Measurements from ENCODE around the gene WDR72.
A peak's percentile ranks its signal among the peaks of the same experiment; 100 is the strongest.
"Not testable (repeated sequence)": the region's sequence is repeated elsewhere in the genome, so short reads cannot be mapped to it uniquely, and the experiment has no call there.

The WDR72 gene

GRCh38 chr15:53759411-53759931 lies at the start of gene WDR72:
Gene WDR72 (minus strand): TSS chr15:53759663. CDS start chr15:53733149, 26,514 bp downstream.
- DNase-seq (ENCODE audit: low spot score), result peak; percentile 3

- peak; percentile 37 for DNase-seq (ENCODE audit: low spot score)
Observed at GRCh38 chr15:53808058-53808706, 48.7 kb upstream of the WDR72 start.

- DNase-seq (ENCODE audit: low spot score), result no peak
Observed at GRCh38 chr15:53807501-53807900, 48.0 kb upstream of the WDR72 start.

- DNase-seq (ENCODE audit: low spot score), result no peak
Observed at GRCh38 chr15:53802672-53803071, 43.2 kb upstream of the WDR72 start.

GRCh38 chr15:53791581-53791980 lies 32.1 kb upstream of the WDR72 start:
- no peak for DNase-seq (ENCODE audit: low spot score)

GRCh38 chr15:53789654-53790375 lies 30.4 kb upstream of the WDR72 start:
- DNase-seq (ENCODE audit: low spot score), result no peak

GRCh38 chr15:53786401-53786800 lies 26.9 kb upstream of the WDR72 start:
- no peak for DNase-seq (ENCODE audit: low spot score)

- DNase-seq (ENCODE audit: low spot score), result not testable (repeated sequence)
Observed at GRCh38 chr15:53785241-53785640, 25.8 kb upstream of the WDR72 start.

- no peak for DNase-seq (ENCODE audit: low spot score)
Observed at GRCh38 chr15:53762916-53763315, 3.5 kb upstream of the WDR72 start.

- no peak for DNase-seq (ENCODE audit: low spot score)
Observed at GRCh38 chr15:53758412-53758811, 1.1 kb downstream of the WDR72 start.

- DNase-seq (ENCODE audit: low spot score), result no peak
Observed at GRCh38 chr15:53757906-53758305, 1.6 kb downstream of the WDR72 start.

GRCh38 chr15:53753813-53754212 lies 5.7 kb downstream of the WDR72 start:
- no peak for DNase-seq (ENCODE audit: low spot score)

GRCh38 chr15:53752406-53752805 lies 7.1 kb downstream of the WDR72 start:
- DNase-seq (ENCODE audit: low spot score), result no peak

- DNase-seq (ENCODE audit: low spot score), result no peak
Observed at GRCh38 chr15:53747501-53748068, 11.9 kb downstream of the WDR72 start.

- DNase-seq (ENCODE audit: low spot score), result no peak
Observed at GRCh38 chr15:53746101-53746500, 13.4 kb downstream of the WDR72 start.

GRCh38 chr15:53739651-53740050 lies 19.8 kb downstream of the WDR72 start:
- DNase-seq (ENCODE audit: low spot score), result no peak

GRCh38 chr15:53739187-53739586 lies 20.3 kb downstream of the WDR72 start:
- no peak for DNase-seq (ENCODE audit: low spot score)

GRCh38 chr15:53721334-53722087 lies 38.0 kb downstream of the WDR72 start:
- DNase-seq (ENCODE audit: low spot score), result no peak

- DNase-seq (ENCODE audit: low spot score), result no peak
Observed at GRCh38 chr15:53716909-53717876, 42.3 kb downstream of the WDR72 start.

GRCh38 chr15:53713218-53713617 lies 46.2 kb downstream of the WDR72 start:
- DNase-seq (ENCODE audit: low spot score), result no peak

- DNase-seq (ENCODE audit: low spot score), result no peak
Observed at GRCh38 chr15:53710906-53711305, 48.6 kb downstream of the WDR72 start.
